ENCODE data around the gene ALDH1A1. TPM values are rescaled to one million over a fixed set of nuclear protein-coding genes. Genes with fewer than 3 reads are reported as not detected.

Gene ALDH1A1
- polyA plus RNA-seq, 1 of the 3 experiments (the other 2 are of a cell fraction): 0.03 TPM

- Histone ChIP-seq H3K4me3 (ENCODE audit: low read depth in 2 of 2, low read length in 1 of 2) (no peak overlapping the region), H3K79me2 (ENCODE audit: insufficient read depth) (no peaks in the 10 kb centered on the region), H3K4me1 (ENCODE audit: control insufficient read depth in 1 of 2, insufficient read depth in 2 of 2, low read depth in 1 of 2, low read length in 1 of 2) (no peaks in the 10 kb centered on the region; a peak in 1 of 4 replicates), H3K9ac (no peak overlapping the region), H3K9me3 (no peaks in the 10 kb centered on the region), H3K27ac (ENCODE audit: low read depth in 2 of 2, low read length in 1 of 2) (no peak overlapping the region), H4K20me1 (ENCODE audit: insufficient read depth) (no peaks in the 10 kb centered on the region), H3K36me3 (replicated peaks in 1 of 2; ENCODE audit: control insufficient read depth in 1 of 2, insufficient read depth in 2 of 2, low read length in 1 of 2) (no peaks in the 10 kb centered on the region), H3F3A (replicated peaks; ENCODE audit: insufficient read depth) (no peaks in the 10 kb centered on the region), H3K4me2 (no peak overlapping the region), H3K9me2 (no peaks in the 10 kb centered on the region), H2AFZ (ENCODE audit: low read depth) (no peak overlapping the region), H3K27me3 (ENCODE audit: insufficient read depth) (0 out of 2 replicates have a peak, but pooled peaks cover 4% of the 10 kb centered on the region)
- WGBS (ENCODE audit: low lambda C conversion rate): 2% methylated on average over 4 of the region's 4 CpGs
- TF ChIP-seq ZBTB33 (IDR thresholded peaks at IDR 0.05; ENCODE audit: borderline replicate concordance, low read depth) (no peak), JUND (IDR thresholded peaks at IDR 0.05) (no peak), MAX (IDR thresholded peaks at IDR 0.05; ENCODE audit: low read depth) (no peak)
- POLR2A ChIA-PET: no interaction called here
- DNase-seq: no peak
- CTCF ChIA-PET: interaction anchor here (0.9 kb wide), 1 partner anchor 152 kb away, joined by 3 read pairs; no protein-coding TSS in a partner anchor
Observed at GRCh38 chr9:72928042-72928507, 24.8 kb downstream of the ALDH1A1 start.

GRCh38 chr9:72926506-72926905 is 26.3 kb downstream of the ALDH1A1 start:
- H3K9me2 ChIP-seq: no peaks in the 10 kb centered on the region
- H3K27ac ChIP-seq (ENCODE audit: low read depth in 2 of 2, low read length in 1 of 2): no peak overlapping the region
- CTCF ChIA-PET: no interaction called here
- no peak overlapping the region for H3K9ac ChIP-seq
- H3K27me3 ChIP-seq (ENCODE audit: insufficient read depth): peaks cover 4% of the 10 kb centered on the region; the same call in 1 of the 2 replicates
- H2AFZ ChIP-seq (ENCODE audit: low read depth): no peak overlapping the region
- no peaks in the 10 kb centered on the region for H3K36me3 ChIP-seq (replicated peaks in 1 of 2; ENCODE audit: control insufficient read depth in 1 of 2, insufficient read depth in 2 of 2, low read length in 1 of 2)
- WGBS (ENCODE audit: low lambda C conversion rate): 4% methylated on average over 1 of the region's 1 CpG
- no peaks in the 10 kb centered on the region for H3F3A ChIP-seq (replicated peaks; ENCODE audit: insufficient read depth)
- POLR2A ChIA-PET: no interaction called here
- no peaks in the 10 kb centered on the region for H4K20me1 ChIP-seq (ENCODE audit: insufficient read depth)
- H3K79me2 ChIP-seq (ENCODE audit: insufficient read depth): no peaks in the 10 kb centered on the region
- no peak for DNase-seq
- no peak overlapping the region for H3K4me3 ChIP-seq (ENCODE audit: low read depth in 2 of 2, low read length in 1 of 2)
- H3K4me1 ChIP-seq (ENCODE audit: control insufficient read depth in 1 of 2, insufficient read depth in 2 of 2, low read depth in 1 of 2, low read length in 1 of 2): no peaks in the 10 kb centered on the region; a peak in 1 of 4 replicates
- H3K4me2 ChIP-seq: no peak overlapping the region
- H3K9me3 ChIP-seq: no peaks in the 10 kb centered on the region
- TF ChIP-seq RFX5 (IDR thresholded peaks at IDR 0.05; ENCODE audit: low read length) (no peak), ELF1 (IDR thresholded peaks at IDR 0.05) (no peak), NRF1 (IDR thresholded peaks at IDR 0.05; ENCODE audit: low read depth, low read length) (no peak), USF1 (IDR thresholded peaks at IDR 0.05; ENCODE audit: borderline replicate concordance, low read depth) (no peak), TCF12 (IDR thresholded peaks at IDR 0.05) (no peak), RCOR1 (IDR thresholded peaks at IDR 0.05; ENCODE audit: low read length) (no peak), ZBTB33 (IDR thresholded peaks at IDR 0.05; ENCODE audit: borderline replicate concordance, low read depth) (no peak), RAD21 (IDR thresholded peaks at IDR 0.05; ENCODE audit: low read length) (no peak), REST (IDR thresholded peaks at IDR 0.05; ENCODE audit: low read depth, low read length) (no peak), RXRA (IDR thresholded peaks at IDR 0.05; ENCODE audit: borderline replicate concordance, low read depth) (no peak), EZH2phosphoT487 (IDR thresholded peaks at IDR 0.05; ENCODE audit: borderline replicate concordance, low read depth) (no peak), SMC3 (IDR thresholded peaks at IDR 0.05; ENCODE audit: low read depth, low read length) (no peak), IRF3 (IDR thresholded peaks at IDR 0.05; ENCODE audit: low read depth, low read length) (no peak), SIN3A (IDR thresholded peaks at IDR 0.05; ENCODE audit: borderline replicate concordance, low read depth, low read length) (no peak)
